ENCODE measurements around the gene G2E3.

GRCh38 chr14:30525833-30526232, 33.1 kb upstream of the G2E3 start:
- TF ChIP-seq CTCF (IDR thresholded peaks at IDR 0.05) (no peak), EZH2 (IDR thresholded peaks at IDR 0.05) (no peak), EZH2phosphoT487 (IDR thresholded peaks at IDR 0.05) (no peak)

Measured in neural progenitor cell (in vitro differentiated cells).